Suprapubic skin (tissue), 4 donors: ENCODE measurements around the gene PASD1.
"Not testable (repeated sequence)": the region's sequence is repeated elsewhere in the genome, so short reads cannot be mapped to it uniquely, and the experiment has no call there.

Source experiments
- EP300 ChIP-seq: sonication (generic); formaldehyde crosslinking; IDR thresholded peaks from one replicate; pipeline ENCODE4 v1.6.1; 2017; ENCODE audit warnings: antibody characterized with exemption
- POLR2A ChIP-seq, 2 donors: fragments of 450-650 bp; IDR thresholded peaks; one replicate each; pipeline ENCODE4 v1.6.1; 2017; ENCODE audit warnings: antibody characterized with exemption in 2 of 2, mild to moderate bottlenecking in 2 of 2, moderate library complexity in 2 of 2
- POLR2AphosphoS5 ChIP-seq, 3 donors: sonication (generic); formaldehyde crosslinking; IDR thresholded peaks; one replicate each; pipeline ENCODE4 v1.6.1; 2017; ENCODE audit warnings: antibody characterized with exemption in 3 of 3
- TF ChIP-seq, protein P1 (sequence below), 2 donors: fragments of 200-600 bp in 1 of 2; fragments of 450-650 bp in 1 of 2; sonication (generic) in 1 of 2; IDR thresholded peaks; one replicate each; pipeline ENCODE4 v1.5.1; 2016 to 2019; ENCODE audit warnings: antibody characterized with exemption in 2 of 2, mild to moderate bottlenecking in 1 of 2, moderate library complexity in 1 of 2

GRCh38 chrX:151555301-151555700 lies 8.2 kb upstream of the PASD1 start:
- TF ChIP-seq, protein P1, sequence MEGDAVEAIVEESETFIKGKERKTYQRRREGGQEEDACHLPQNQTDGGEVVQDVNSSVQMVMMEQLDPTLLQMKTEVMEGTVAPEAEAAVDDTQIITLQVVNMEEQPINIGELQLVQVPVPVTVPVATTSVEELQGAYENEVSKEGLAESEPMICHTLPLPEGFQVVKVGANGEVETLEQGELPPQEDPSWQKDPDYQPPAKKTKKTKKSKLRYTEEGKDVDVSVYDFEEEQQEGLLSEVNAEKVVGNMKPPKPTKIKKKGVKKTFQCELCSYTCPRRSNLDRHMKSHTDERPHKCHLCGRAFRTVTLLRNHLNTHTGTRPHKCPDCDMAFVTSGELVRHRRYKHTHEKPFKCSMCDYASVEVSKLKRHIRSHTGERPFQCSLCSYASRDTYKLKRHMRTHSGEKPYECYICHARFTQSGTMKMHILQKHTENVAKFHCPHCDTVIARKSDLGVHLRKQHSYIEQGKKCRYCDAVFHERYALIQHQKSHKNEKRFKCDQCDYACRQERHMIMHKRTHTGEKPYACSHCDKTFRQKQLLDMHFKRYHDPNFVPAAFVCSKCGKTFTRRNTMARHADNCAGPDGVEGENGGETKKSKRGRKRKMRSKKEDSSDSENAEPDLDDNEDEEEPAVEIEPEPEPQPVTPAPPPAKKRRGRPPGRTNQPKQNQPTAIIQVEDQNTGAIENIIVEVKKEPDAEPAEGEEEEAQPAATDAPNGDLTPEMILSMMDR (IDR thresholded peaks at IDR 0.05), result not testable (repeated sequence)
- not testable (repeated sequence) for TF ChIP-seq POLR2AphosphoS5 (IDR thresholded peaks at IDR 0.05); EP300; POLR2A (IDR thresholded peaks at IDR 0.05)
